HG03060 (cell line): Measurements from ENCODE around the gene COL23A1.
"Not testable (repeated sequence)": the region's sequence is repeated elsewhere in the genome, so short reads cannot be mapped to it uniquely, and the experiment has no call there.

Experiments used
- ATAC-seq: cut with Tn5 transposase; IDR thresholded peaks from one replicate; pipeline ENCODE4 v1.9.1; 2021; ENCODE audit warnings: low read depth, moderate number of reproducible peaks; ENCODE audit not compliant: unreplicated experiment

The COL23A1 gene

GRCh38 chr5:178371362-178372111 lies 218.7 kb downstream of the COL23A1 start:
- no peak for ATAC-seq

GRCh38 chr5:178370102-178370501 lies 220.1 kb downstream of the COL23A1 start:
- ATAC-seq = no peak

- not testable (repeated sequence) for ATAC-seq
Measured at GRCh38 chr5:178369469-178369868, 220.7 kb downstream of the COL23A1 start.

- ATAC-seq = no peak
Measured at GRCh38 chr5:178368716-178369300, 221.4 kb downstream of the COL23A1 start.

GRCh38 chr5:178368274-178368673 lies 221.9 kb downstream of the COL23A1 start:
- no peak for ATAC-seq

- ATAC-seq = no peak
Measured at GRCh38 chr5:178367736-178368120, 222.5 kb downstream of the COL23A1 start.

- no peak for ATAC-seq
Measured at GRCh38 chr5:178366998-178367735, 223.0 kb downstream of the COL23A1 start.

- no peak for ATAC-seq
Measured at GRCh38 chr5:178365501-178366440, 224.4 kb downstream of the COL23A1 start.

- ATAC-seq = no peak
Measured at GRCh38 chr5:178364326-178364675, 225.9 kb downstream of the COL23A1 start.

- no peak for ATAC-seq
Measured at GRCh38 chr5:178363501-178364325, 226.5 kb downstream of the COL23A1 start.

- no peak for ATAC-seq
Measured at GRCh38 chr5:178361657-178362445, 228.3 kb downstream of the COL23A1 start.

- ATAC-seq = no peak
Measured at GRCh38 chr5:178360926-178361235, 229.3 kb downstream of the COL23A1 start.

GRCh38 chr5:178360222-178360925 lies 229.8 kb downstream of the COL23A1 start:
- no peak for ATAC-seq

- ATAC-seq = no peak
Measured at GRCh38 chr5:178359738-178360137, 230.5 kb downstream of the COL23A1 start.

GRCh38 chr5:178357678-178358077 lies 232.5 kb downstream of the COL23A1 start:
- no peak for ATAC-seq

- ATAC-seq = no peak
Measured at GRCh38 chr5:178357121-178357521, 233.1 kb downstream of the COL23A1 start.

GRCh38 chr5:178356431-178356872 lies 233.7 kb downstream of the COL23A1 start:
- no peak for ATAC-seq

- no peak for ATAC-seq
Measured at GRCh38 chr5:178355671-178356070, 234.5 kb downstream of the COL23A1 start.
